NCI-H2171 (cell line): Measurements from ENCODE around the gene PPM1M.
"Not testable (repeated sequence)": the region's sequence is repeated elsewhere in the genome, so short reads cannot be mapped to it uniquely, and the experiment has no call there.

Experiments
- DNase-seq: peaks from one replicate; lab custom pipeline; 2025; lab: John Stamatoyannopoulos, UW

The PPM1M gene

DNA sequence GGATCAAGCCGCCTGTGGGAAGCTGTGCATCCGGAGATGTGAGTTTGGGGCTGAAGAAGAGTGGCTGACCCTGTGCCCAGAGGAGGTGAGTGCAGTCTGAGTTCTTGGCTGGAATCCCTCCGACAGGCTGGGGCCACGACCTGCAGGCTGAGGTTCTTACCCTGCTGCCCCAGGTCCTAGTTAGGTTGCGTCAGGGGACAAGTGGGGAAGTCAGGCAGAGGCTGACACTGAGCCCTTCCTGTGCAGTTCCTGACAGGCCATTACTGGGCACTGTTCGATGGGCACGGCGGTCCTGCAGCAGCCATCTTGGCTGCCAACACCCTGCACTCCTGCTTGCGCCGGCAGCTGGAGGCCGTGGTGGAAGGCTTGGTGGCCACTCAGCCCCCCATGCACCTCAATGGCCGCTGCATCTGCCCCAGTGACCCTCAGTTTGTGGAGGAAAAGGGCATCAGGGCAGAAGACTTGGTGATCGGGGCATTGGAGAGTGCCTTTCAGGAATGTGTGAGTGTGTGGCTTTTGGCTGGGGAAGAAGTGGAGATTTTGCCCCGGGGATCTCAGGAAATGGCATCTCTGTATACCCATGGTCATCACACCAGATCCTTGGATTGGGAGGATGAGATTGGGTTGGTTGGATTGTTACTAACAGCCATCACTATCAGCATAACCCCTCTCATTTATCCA, 1.3 kb downstream of the PPM1M start:
- DNase-seq: no peak

GRCh38 chr3:52247409-52248164, 2.0 kb downstream of the PPM1M start:
- DNase-seq: no peak

DNA sequence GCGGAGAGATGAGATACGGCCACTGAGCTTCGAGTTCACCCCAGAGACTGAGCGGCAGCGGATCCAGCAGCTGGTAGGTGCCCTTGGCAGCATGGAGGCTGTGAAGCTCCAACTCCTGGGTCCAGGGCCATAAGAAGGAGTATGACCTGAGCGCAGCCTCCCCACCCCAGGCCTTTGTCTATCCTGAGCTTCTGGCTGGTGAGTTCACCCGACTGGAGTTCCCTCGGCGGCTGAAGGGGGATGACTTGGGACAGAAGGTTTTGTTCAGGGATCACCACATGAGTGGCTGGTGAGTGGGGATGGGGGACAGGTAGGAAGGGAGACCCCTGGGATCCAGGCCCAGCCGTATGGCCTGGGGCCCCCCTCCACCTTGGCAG, 2.6 kb downstream of the PPM1M start:
- DNase-seq: no peak

- DNase-seq: no peak
Measured at GRCh38 chr3:52248816-52249547, 3.4 kb downstream of the PPM1M start.

GRCh38 chr3:52249683-52250082, 4.1 kb downstream of the PPM1M start:
- DNase-seq: no peak

- DNase-seq: no peak
Measured at GRCh38 chr3:52250122-52250521, 4.6 kb downstream of the PPM1M start.

DNA sequence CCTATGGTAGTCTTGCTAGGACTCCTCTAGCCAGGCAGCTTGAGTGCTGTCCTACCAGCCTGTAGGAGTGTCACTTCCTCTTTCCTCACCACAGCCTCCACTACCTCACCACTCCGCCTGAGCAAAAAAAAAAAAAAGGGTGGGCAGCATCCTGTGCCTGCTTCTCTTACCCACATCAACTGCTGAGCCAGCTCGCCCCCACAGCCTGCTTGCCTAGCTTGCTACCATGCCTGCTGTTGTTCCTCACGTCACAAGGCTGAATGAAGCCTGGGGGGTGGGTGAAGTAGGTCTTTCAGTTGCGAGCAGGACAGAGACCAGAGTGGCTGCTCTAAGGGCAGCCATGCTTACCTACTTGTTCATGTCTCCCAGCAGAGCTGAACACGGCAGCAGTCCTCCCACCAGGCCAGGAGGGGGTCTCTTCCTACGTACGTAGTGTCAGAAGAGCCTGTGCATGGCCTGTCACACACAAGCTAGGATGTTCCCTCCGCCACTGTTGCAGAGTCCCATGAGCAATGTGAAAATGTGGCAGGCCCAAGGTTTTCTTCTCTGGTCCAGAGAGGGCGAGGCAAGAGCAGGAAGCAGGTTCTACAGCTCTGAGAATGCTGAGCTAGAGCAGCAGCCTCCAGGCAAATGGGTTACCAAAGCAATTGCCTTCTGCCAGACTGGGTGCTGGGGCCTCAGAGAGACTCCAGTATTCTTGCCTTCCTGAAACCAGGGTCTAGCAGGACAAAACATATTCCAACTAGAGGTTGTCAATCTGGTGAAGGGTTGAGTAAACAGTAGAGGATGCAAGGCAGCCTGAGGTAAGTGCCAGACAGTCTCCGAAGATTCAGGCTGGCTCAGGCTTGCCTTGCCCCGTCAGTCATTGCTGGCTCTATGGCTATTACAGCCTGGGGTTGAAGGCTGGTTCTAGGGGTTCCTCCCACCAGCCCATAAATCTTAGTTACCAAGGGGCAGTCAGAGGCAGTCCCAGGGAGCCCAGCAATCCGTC, 8.1 kb downstream of the PPM1M start:
- DNase-seq: no peak

DNA sequence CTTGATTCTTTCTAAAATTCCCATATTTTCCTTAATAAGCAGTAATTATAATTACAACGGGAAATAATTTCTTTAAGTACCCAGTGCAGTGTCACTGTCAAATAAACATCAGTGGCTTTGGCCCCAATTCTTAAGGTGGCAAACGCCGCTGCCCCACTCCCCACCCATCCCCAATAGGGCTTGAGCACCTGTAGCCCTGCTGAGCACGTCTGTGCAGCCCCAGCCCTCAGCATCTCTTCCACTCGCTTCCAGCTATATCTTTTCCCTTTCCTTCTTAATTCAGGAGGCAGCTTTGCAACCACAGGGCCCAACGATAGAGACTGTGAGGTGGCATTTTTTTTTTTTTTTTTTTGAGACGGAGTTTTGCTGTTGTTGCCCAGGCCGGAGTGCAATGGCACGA, 9.0 kb downstream of the PPM1M start:
- DNase-seq: no peak

DNA sequence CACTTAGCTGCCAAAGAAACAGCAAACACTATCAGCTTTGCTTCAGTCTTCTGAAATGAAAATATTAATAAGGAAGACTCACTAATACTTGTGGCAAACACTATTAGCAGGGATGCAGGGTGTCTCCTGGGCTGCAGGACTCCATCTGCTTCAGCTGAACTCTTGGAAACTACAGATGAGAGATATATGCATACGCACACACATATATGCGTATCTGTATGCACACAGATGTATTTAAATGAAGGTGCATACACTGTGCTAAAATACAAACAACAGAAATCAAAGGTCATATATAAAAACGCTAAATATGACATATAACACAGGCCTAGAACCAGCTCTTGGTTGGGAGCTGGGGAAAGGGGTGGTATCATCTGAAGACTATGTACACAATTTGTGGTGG, 10.6 kb downstream of the PPM1M start:
- no peak for DNase-seq

DNA sequence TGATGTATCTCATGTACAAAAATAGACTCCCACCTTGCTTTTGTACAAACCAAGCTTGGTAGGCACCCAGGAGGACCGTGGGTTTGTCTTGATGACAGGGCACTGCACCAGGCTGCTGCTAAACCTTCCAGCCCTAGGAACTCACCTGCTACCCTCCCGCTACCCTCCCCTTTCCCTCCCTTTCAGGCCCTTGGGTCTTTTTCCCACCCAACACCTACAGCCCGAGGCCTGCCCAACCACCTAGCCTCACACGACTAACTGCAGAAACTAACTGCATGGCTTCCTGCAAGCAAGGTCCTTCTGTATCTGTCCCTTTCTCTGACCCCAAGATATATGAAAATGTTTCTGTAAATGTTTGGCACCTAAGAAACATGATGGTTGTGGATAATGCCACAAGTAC, 11.1 kb downstream of the PPM1M start:
- DNase-seq: no peak

DNA sequence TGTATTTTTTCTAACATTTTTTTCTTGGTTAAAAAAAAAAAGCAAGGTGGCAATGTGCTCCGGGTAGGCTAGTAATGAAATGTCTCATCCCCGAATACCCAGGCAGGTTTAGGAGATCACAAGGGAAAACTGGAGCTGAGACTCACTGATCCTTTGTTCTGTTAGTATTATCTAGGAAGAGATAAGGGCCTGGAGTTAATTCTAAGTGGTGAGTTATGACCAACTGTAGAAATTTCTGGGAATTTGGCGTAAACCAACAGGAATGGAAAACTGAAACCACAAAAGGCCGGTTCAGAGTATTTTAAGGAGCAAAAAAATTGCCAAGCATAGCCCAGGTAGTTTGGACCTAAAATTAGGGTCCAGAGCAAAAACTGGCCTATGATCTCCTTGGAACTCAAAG, 12.4 kb downstream of the PPM1M start:
- DNase-seq: no peak

- no peak for DNase-seq
Measured at GRCh38 chr3:52259035-52259434, 13.5 kb downstream of the PPM1M start.

DNA sequence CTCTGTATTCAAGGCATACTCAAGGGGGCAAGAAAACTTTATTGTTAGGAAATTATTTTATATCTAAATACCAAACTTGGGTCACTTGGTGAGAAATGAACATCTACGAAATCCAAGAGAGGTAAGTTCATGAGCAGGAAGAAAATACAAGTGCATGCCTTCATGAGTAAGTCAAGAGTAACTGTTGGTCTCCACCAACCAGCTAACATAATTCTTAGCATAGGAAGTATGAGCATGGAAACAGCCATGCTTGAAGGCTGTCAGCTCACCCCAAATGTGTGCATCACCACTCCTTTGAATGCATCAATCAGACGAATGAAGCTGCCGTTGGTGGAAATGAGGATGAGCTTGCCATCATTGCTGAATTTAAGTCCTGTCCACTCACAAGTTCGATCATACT, 13.9 kb downstream of the PPM1M start:
- DNase-seq: no peak

GRCh38 chr3:52262447-52262846, 16.9 kb downstream of the PPM1M start:
- no peak for DNase-seq

DNA sequence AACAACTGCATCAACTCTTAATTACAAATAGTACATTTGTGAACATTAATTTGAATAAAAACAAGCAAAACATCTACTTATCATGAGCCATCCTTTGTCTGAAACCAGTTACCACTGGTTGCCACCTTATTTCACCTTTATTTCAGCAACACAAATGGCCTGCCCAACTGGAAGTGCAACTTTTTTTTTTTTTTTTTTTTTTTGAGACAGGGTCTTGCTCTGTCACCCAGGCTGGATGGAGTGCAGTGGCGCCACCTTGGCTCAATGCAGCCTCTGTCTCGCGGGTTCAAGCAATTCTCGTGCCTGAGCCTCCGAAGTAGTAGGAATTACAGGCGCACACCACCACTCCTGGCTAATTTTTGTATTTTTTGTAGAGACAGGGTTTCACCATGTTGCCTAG, 19.8 kb downstream of the PPM1M start:
- no peak for DNase-seq

- DNase-seq: no peak
Measured at GRCh38 chr3:52268036-52268435, 22.5 kb downstream of the PPM1M start.

- no peak for DNase-seq
Measured at GRCh38 chr3:52269776-52270175, 24.2 kb downstream of the PPM1M start.

- DNase-seq: no peak
Measured at GRCh38 chr3:52270252-52270754, 24.7 kb downstream of the PPM1M start.

- DNase-seq: not testable (repeated sequence)
Measured at GRCh38 chr3:52272172-52272571, 26.6 kb downstream of the PPM1M start.

GRCh38 chr3:52272831-52273230, 27.3 kb downstream of the PPM1M start:
- DNase-seq: no peak

- DNase-seq: not testable (repeated sequence)
Measured at GRCh38 chr3:52274781-52275180, 29.2 kb downstream of the PPM1M start.
